ENCODE data around the gene MACROD2. TPM values are rescaled to one million over a fixed set of nuclear protein-coding genes. Genes with fewer than 3 reads are reported as not detected.
"Not testable (repeated sequence)": the region's sequence is repeated elsewhere in the genome, so short reads cannot be mapped to it uniquely, and the experiment has no call there.

MACROD2 gene
- total RNA-seq: 17.6 TPM

DNA sequence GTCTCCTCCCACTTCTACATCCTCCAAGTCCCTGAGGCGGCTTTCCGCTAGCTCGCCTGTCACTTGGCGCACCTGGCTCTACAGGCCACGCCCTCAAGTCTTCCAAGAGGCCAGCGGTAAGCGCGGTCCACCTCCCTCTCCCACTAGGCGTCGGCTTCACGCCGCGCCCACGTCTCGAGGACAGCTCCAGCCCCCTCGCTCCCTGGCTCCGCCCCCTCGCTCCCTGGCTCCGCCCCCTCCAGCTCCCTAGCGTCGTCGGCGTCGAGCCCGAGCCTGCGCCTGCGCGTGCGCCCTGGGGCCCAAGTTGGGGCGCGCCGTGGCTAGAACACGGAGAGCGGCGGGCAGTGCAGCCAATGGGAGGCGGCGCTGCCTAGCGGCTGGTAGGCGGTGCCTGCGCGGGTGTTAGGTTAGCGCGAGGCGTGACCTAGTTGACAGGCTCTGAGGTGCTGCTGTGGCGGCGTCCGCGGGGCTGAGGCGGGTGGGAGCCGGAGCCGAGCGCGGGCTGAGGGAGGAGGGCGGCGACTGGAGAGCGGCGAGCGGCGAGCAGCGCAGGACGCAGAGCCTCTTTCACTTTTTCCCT lies at the start of gene MACROD2:
Gene MACROD2, plus strand, starts transcription at position 431 of the 580 bp plus-strand sequence.
- peak; percentile 86 for DNase-seq

DNA sequence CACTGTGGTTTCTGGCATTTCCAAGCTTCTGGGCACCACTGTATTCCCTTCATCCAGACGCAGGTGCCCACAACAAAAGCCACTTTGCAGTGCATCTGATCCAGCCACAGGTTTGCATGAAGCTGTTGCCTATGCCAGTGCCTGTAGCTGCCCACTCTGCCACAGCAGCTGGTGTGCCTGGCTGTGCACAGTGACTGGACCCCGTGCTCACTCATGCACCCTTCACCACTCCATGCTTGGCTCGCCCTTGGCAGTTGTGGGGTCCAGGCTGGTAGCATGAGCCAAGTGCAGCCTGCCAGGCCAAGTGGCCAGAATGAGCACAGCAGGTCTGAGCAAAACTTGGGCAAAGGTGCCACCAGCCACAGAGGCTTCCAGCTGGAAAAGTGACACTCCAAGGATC lies 47.6 kb upstream of the MACROD2 start:
- no peak for DNase-seq

DNA sequence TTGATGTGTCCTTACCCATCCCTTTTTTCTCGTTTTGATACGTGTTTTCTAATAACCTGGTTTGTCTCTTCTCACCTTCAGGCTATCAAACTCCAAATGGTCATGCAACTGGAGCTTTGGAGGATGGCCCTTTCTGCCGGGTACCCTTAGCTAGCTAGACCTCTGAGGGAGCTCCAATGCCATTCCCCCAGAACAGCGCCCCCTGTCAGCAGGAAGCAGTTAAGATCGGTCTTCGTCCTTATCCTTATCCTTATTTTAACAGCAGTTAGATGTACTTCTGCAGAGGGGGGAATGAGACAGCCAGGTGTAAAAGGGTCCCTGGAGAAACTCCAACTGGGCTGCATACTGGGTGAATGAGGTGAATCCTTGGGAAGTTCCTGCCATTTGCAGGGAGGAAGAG lies 42.1 kb upstream of the MACROD2 start:
- DNase-seq: no peak

DNA sequence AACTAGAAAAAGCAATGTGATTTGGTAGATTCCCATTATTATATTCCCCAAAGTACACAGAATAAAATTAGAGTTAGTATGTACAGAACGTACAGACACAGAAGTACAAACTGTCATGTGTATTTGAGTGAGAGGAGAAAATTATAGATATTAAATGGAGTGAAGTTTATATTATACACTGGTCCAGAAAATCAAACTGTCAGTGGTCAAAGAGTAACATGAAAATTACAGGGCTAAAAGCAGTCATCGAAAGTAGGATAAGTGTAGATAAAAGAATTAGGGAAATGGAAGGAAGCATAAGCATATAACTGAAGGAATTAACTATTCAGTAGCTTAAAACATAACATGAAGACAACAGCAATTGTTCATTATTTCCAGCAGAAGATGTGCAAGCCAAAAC lies 35.2 kb upstream of the MACROD2 start:
- no peak for DNase-seq

DNA sequence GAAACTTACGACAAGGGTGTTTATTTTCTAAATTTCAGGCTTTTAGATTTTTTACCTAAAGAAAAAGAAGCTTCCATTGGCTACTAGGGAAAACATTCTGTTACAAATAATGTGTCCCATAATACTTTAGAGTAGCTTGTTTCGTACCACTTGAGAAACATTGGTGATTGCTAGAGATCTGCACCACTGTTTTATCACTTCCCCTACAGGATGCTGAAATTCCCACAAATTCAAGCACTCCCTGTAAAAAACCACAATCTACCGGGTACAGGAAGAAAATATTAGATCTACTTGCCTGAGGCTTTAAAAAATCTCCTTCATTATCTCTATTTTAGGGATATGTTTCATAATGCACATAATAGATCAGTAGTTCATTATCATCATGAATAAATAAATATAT lies 34.8 kb upstream of the MACROD2 start:
- DNase-seq: no peak

DNA sequence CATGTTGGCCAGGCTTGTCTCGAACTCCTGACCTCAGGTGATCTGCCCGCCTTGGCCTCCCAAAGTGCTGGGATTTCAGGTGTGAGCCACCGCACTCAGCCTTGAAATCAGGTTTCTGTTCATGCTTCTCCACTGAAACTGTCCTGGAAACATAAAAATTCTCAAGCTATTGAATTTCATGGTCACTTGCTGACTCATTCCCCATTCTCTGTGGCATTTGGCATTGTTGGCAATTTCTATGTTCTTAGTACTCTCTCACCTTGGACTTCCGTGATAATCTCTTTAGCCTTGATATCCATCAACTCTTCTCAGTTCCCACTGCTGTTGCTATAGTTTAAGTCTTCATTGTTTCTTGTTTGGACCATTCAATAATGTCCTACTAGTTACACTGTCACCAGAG lies 11.1 kb upstream of the MACROD2 start:
- no peak for DNase-seq

DNA sequence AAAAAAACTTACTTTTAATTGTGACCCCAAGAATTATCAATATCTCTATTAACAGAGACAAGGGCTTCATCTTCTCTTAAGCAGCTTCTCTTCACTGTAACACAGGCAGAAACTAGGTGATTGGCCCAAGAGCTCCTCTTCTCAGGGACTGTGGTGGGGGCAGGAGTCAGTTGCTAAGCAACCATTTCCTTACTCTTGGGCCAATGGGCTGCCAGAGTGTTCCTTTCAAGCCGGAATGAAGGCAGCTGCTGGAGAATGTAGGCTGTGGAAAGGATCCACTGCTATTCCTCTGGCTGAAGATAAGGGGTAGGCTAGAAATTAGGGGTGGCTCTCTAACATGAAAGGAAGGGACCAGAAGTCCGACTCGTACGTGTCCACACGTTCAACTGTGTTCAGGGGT lies 4.9 kb upstream of the MACROD2 start, which contains the start of gene SEL1L2:
Gene SEL1L2, minus strand, starts transcription at position 150 of the 400 bp plus-strand sequence. Its CDS starts 80 bp downstream, at position 70.
- no peak for DNase-seq

DNA sequence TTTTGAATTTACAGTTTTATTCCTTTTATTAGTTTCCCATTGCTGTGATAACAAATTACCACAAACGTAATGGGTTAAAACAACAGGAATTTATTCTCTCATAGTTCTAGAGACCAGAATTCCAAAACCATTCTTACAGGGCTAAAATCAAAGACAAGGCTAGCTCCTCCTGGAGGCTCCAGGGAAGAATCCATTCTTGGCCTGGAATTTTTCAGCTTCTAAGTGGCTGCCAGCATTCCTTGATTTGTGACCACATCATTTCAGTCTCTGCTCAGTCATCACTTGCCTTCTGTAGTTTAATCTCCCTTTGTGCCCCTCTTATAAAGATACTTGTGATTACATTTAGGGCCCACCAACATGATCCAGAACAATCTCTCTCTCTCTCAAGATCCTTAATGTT lies 4.0 kb upstream of the MACROD2 start:
- DNase-seq: no peak

DNA sequence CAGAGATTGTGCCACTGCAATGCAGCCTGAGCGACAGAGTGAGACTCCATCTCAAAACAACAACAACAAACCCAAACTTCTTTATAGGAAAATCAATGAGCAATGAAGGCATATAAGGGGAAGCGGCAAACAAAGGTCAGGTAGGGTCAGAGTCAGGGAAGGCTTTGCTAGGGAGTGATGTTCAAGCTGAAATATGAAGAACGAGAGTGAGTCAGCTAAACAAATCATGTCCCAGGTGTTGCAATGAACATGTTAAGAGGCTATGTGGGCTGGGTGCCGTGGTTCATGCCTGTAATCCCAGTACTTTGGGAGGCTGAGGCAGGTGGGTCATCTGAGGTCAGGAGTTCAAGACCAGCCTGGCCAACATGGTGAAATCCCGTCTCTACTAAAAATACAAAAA lies 3.4 kb upstream of the MACROD2 start:
- DNase-seq: not testable (repeated sequence)

DNA sequence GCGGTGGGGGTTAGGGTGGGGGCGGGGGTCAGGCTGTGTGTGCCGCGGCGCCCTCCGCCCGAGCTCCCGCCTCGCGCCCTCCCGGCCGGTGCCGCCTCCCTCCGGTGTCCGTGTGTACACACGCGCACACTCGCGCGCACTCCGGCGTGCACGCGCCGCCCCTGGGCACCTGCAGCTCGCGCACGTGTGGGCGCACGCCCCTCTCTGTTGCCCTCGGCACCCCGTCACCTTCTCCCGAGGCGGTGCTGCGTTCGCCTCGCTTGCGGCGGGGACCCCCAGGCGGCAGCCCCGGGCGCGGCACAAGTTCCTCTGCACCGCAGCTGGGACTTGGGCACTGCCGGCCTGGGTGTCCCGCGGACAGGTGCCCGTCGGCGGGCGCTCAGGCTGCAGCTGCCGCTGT lies 525 bp downstream of the MACROD2 start:
- no peak for DNase-seq

DNA sequence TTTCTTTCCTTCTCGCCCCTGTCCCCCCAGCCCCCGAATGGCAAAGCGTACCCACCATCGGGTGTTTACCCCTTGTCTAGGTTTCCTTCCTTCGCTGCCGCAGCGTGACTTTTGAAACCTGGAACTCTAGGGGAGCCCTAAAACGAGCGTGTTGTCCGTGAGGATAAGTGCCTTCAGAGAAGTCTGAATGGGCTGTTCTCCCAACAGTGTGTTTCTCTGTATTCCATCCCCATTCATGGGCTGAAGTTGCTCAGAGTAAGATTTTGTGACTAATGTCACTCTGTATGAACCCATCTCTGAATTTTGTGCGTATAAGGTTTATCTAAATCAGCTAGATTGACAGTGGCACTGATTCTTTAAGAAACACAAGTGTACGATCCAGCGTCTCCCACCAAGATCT lies 949 bp downstream of the MACROD2 start:
- DNase-seq: no peak

DNA sequence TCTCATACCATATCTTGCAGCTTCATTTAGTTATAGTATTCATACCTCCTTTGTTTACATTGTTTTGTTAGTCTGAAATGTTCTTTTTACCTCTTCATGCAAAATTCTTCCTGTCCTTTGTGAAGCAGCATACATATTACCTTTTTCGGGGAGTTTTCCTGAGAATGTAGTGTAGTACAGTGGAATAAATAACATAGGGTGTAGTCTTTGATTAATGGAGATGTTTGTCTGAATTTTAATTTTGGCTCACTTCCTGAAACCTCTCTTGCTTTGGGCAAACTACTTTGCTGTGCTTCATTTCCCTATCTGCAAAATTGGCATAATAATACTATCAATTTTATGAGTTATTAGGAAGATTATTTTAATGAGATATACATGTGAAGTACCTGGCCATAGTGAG lies 5.6 kb downstream of the MACROD2 start:
- no peak for DNase-seq

DNA sequence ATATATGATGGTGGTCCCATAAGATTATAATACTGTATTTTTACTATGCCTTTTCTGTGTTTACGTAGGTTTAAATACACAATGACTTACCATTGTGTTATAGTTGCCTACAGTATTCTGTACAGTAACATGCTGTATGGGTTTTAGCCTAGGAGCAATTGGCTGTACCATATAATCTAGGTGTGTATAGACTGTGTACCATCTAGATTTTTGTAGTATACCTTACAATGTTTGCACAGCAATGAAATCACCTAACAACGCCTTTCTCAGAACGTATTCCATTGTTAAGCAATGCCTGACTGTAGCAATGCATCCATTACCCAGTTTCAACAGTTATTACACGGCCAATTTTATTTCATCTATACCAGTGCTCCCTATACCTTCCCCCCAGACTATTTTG lies 10.7 kb downstream of the MACROD2 start:
- DNase-seq: no peak

DNA sequence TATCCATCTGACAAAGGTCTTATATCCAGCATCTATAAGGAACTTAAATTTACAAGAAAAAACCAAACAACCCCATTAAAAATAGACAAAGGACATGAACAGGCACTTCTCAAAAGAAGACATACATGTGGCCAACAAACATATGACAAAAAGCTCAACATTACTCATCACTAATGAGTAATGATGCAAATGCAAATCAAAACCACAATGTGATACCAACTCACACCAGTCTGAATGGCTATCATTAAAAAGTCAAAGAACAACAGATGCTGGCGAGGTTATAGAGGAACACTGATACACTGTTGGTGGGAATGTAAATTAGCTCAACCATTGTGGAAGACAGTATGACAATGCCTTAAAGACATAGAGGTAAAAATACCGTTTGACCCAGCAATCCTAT lies 13.9 kb downstream of the MACROD2 start:
- DNase-seq: no peak

DNA sequence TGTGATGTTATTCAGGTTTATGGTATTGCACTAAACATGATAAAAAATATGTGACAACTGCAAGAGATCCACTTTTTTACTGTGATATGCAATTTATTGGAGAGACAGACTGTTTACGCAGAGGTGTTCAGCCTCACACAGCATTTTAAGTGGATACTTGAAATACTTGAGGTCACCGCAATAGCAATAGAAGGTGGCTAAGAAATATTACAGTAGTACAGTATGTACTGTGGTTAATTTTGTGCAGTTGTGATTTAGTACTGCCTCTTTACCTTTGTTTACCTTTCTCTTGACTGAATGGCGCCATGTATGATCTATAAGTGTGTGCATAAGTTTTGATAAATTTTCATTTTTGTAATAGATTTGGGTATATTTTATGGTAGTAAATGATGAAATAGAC lies 17.4 kb downstream of the MACROD2 start:
- no peak for DNase-seq

DNA sequence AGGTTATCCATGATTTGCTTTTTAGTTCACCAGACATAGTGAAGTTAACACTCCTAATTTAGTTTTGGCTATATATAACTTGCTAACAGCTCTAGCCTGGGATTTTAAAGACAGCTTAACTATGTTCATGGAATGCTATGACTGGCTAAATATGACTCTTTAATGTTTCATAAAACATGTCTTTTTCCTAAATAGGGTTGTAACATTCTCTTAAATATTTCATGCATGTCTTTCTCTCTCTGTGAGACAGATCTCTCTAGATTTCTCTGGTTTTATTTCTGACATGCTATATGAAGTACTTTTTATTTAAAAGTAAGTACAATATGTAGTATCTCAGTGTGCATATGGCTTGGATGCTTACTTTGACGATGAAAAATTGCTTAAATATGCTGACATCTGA lies 35.7 kb downstream of the MACROD2 start:
- no peak for DNase-seq

DNA sequence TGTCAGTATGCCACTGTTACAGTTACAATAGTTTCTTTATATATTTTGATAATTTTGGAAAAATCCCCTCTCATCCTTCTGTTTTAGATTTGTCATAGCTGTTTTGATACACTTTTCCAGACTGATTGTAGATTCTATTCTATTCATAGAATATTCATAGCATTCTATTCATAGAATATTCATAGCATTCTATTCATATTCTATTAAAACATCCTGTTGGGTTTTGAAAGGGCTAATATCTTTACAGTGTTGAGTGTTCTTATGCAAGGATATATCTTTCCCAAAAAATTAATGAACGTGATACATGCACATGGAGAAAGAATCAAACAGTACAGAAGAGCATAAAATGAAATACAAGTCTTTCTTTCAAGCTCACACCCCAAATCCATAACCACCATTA lies 38.0 kb downstream of the MACROD2 start:
- no peak for DNase-seq

DNA sequence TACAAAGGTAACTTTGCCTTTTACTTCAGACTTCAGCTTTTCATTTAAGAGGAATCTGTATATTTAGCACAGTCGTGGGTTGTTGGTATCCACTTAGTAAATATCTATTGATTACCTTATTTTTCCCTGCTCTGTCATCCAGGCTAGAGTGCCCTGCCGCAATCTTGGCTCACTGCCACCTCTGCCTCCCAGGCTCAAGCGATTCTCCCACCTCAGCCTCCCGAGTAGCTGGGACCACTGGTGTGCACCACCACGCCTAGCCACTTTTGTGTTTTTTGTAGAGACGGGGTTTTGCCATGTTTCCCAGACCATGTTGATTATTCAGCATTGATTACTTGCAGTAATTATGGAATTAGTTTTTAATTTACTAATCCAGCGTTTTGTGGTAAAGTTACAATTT lies 41.3 kb downstream of the MACROD2 start:
- no peak for DNase-seq

DNA sequence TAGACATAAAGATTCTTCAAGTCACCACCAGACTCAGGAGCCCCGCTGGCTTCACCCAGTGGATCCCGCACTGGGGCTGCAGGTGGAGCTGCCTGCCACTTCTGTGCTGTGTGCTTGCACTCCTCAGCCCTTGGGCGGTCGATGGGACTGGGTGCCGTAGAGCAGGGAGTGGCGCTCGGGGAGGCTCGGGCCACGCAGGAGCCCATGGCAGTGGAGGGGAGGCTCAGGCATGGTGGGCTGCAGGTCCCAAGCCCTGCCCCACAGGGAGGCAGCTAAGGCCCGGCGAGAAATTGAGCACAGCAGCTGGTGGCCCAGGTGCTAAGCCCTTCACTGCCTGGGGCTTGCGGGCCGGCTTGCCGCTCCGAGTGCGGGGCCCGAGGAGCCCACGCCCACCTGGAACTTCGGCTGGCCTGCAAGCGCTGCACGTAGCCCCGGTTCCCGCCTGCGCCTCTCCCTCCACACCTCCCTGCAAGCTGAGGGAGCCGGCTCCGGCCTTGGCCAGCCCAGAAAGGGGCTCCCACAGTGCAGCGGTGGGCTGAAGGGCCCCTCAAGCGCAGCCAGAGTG lies 49.5 kb downstream of the MACROD2 start:
- not testable (repeated sequence) for DNase-seq

DNA sequence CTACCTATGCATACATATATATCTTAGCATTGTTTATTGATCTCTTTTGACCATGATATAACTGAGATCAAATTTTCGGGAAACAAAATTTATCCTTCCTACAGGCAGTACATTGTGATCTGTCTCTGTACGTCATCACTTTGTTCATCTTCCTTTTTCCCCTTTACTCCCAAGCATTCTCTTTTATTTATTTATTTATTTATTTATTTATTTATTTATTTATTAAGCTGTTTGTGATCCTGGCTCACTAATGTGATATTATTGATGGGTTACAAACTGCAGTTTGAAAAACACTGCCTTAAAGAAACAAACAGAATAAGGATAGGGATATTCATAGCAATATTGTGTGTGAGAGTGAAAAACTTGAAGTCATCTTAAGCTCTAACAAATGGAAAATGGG lies 51.2 kb downstream of the MACROD2 start:
- no peak for DNase-seq

DNA sequence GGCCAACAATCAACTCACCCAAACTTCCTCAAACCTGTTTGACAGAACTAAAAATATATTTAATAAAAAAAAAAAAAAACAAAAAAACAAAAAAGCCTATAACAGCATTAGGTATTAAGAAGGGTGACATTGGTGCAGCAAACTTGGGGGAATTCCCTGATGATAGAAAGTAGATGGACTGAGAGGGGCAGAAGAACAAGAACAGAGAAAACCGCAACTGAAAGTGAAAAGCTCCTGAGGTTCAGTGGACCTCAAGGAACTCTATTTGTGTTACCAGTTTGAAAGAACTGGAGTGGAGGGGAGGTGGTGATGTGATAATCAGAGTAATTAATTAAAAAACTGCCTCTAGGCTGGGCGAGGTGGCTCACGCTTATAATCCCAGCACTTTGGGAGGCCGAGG lies 53.8 kb downstream of the MACROD2 start:
- no peak for DNase-seq

DNA sequence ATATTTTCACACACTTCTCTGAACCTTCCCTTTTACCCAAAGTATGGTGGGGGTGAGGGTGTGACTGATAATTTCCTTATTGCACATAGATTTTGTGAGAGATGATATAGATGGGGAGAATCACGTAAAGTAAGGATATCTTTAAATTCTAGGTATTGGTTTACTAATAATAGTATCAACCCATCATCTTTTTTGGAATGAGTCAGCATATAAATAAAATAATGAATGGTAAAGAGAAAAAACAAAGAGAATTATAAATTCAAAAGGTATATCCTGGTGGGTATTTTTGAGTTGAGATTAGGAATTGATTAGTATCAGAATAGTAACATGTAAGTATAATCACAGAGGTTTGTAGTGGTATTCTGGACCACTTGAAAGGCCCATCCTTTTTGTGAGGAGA lies 56.1 kb downstream of the MACROD2 start:
- no peak for DNase-seq

DNA sequence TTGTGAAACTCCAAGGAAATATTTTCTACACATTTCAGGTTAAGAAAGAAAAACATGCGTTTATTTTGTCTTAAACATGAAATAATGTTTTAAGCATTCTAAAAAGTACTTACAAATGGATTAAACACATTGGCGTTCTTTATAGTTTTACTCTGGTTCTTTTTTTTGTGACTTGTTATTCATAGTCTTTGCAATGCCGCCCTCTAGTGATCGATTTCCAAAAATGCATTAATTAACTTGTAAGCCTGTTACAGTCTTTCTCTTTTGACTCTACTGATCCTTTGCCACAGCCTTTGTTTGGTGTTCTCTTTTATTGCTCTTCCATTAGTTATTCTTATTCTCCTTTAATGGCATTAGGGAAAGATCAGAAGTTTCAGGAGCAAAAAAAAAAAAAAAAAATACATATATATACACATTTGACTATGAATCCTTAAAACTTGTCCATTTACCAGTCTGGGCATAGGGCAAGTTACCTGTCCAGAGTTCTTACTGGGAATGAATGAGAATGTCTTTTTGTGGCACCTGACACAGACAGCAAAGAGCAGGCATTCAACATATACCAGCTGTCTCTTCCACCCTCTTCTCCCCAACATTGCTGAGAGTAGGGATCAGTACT lies 59.9 kb downstream of the MACROD2 start:
- peak; percentile 64 for DNase-seq

DNA sequence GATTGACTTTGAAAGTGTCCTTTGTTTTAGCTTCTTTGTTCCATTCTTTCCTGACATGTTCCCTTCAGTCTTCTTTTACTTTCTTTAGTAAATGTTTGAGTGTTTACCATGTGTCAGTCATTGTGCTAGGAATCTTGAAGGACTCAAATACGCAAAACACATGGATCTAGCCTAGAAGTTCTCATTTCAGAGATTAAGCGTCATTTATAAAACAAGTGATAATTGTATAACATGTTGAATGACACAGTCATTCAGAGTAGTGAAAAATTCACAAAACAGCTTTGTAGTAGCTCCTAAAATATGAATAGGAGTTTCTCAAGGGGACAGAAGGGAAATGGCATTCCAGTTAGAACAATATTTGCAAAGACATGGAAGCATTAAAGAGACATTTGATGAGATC lies 66.9 kb downstream of the MACROD2 start:
- DNase-seq: no peak
